GM04504 (cell line): ENCODE results near the gene VENTX.

ENCODE experiments used
- DNase-seq: peaks from one replicate; pipeline ENCODE4 v3.0.0-alpha.2; 2012; ENCODE audit warnings: low read depth

The VENTX gene

DNA sequence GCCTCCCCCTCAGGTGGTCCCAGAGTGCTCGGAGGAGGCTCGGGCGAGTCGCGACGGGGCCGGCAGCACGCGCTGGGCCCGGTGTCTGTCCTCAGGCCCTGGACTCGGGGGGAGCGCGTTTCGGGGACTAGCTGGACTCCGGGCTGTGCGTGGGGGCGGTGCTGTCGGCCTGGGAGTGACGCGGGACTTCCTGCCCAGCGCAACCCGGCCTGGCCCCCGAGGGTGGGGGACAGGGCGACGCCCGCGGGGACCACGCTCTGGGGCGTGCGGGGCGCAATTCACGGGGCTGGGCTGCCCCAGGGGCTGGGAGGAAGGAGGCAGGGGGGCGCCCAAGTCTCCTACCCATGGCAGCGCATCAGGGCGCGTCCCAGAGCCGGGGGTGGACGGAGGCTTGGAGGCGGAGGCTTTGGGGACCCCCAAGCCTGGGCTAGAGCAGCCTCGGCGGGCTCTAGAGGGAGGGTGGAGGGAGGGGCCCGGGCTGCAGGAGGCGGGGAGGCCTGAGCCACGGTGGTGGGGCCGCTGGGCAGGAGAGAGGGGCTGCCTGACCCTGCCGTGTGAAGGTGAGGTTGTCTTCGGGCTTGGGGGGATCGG lies 2.3 kb upstream of the VENTX start:
- DNase-seq: no peak

DNA sequence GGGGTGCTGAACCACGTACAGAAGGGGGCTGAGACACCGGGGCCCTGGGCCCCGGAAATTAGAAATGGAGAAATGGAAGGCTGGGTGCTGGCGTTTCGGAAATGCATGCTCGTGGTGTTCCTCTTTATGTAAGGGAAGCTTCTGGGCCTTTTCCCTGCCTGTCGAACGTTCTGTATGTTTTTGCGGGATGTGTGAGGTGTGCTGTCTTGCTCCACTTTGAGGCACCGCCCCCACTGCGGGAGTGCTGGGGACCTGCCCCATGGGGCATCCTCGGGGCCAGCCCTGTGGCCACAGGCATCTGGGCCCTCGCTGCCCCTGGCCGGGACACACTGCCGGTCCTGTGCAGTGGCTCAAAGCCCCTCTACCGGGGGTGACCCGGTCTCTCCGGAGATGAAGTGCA lies 1.7 kb upstream of the VENTX start:
- DNase-seq: no peak

DNA sequence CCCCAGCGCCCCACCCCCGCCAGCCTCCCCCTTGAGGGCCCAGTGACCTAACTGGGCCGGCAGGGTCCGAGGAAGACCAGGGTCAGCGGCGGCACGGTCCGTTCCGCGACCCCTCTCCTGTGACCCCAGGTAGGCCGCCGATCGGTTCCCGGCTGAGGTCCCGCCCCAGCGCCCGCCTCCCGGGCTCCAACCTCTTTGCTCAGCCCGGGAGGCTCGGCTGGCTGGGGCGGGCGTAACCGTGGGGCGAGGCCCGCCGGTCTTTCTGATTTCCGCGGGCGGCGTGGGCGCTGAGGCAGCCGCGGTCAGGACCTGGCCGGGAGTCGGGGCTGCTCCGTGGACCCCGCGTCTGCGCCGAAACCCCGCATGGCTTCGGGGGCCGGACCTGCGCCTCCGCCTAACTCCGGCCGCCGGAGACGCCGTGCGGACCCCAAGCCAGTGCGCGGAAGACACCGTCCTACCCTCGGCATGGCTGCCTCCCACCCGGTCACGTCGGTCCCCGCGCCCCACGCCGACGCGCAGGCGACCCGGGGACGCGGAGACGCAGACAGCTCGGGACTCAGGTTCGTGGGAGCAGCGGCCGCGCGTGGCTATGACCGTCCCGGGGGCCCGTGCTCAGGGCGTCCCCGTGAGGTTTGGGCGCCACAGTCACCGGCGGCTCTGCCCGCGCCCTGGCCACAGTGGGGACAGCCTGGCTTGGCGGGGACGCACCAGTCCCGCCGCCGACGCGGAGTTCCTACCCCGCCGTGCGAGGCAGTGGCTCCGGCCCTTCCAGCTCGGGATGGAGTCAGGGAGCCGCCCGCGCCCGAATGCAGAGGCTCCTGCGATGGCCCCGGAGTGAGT lies 1.0 kb upstream of the VENTX start:
- no peak for DNase-seq

DNA sequence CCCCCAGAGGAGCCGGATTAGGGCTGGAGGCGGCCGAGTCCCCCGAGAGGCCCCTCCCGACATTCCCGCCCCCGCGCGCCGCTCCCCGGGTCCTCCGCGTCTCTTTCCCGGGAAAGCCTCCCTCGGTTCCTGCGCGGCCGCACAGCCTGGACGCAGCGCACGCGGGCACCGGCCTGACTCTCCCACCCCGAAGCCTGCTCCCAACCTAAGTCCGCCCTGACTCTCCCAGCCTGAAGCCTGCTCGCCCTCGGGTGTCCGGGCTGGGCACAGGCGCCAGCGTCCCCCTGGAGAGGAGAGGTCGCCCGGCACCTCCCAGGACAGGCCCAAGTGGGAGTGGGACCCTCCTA lies 441 bp upstream of the VENTX start:
- no peak for DNase-seq

DNA sequence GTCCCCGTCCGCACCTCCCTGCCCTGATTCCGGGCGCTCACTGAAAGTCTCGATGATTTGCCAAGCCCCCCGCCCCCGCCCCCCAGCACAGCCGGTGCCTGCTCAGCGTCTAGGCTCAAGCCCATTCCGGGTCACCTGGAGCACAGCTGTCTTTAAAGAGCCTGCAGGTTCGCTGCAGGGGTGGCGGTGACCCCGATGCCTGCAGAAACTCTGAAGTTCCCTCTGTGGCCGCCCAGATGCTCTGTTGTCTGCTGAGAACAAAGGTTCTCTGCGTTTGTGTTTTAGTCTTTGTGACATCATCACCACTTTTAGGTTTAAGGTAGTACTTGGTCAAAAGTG lies 780 bp downstream of the VENTX start:
- DNase-seq: no peak

DNA sequence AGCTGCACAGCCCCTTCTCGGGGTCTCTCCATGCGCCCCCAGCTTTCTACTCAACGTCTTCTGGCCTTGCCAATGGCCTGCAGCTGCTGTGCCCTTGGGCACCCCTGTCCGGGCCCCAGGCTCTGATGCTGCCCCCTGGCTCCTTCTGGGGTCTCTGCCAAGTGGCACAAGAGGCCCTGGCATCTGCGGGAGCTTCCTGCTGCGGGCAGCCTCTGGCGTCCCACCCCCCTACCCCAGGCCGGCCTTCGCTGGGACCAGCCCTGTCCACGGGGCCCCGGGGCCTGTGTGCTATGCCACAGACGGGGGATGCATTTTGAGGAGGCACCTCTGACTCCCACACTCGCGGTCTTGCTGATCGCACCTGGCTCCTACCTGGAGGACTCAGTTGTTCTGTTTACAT lies 2.3 kb downstream of the VENTX start:
- DNase-seq: no peak

DNA sequence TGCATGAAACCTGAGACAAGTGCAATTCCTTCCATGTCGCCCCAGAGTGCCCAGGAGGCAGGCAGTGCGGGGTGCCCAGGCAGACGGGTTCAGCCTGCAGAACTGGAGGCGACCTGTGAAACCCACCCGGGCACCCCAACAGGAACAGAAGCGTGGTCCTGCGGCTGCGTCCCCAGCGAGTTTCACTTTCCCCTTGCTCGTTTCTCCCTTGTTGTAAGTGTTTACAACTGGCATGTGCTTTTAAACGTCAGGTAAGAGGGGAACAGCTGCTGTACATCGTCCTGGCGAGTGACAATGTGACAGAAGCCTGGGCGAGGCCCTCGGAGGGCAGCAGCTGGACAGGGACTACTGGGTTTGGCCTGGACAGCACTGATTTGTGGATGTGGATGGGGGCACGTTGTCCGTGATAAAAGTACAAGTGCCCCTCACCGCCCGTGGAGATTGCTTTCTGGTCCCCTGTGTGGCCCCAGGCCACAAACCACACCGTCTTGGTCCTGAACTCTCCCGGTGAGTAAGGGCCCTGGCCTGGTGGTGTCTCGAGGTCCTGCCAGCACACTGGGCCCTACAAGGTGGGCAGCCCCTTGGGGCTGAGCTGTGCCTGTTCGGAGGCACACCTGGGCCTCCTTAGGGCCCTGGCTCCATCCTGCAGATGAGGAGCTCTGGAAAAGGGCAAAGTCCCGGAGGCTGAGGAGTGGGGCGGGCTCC lies 4.0 kb downstream of the VENTX start:
- DNase-seq: no peak

DNA sequence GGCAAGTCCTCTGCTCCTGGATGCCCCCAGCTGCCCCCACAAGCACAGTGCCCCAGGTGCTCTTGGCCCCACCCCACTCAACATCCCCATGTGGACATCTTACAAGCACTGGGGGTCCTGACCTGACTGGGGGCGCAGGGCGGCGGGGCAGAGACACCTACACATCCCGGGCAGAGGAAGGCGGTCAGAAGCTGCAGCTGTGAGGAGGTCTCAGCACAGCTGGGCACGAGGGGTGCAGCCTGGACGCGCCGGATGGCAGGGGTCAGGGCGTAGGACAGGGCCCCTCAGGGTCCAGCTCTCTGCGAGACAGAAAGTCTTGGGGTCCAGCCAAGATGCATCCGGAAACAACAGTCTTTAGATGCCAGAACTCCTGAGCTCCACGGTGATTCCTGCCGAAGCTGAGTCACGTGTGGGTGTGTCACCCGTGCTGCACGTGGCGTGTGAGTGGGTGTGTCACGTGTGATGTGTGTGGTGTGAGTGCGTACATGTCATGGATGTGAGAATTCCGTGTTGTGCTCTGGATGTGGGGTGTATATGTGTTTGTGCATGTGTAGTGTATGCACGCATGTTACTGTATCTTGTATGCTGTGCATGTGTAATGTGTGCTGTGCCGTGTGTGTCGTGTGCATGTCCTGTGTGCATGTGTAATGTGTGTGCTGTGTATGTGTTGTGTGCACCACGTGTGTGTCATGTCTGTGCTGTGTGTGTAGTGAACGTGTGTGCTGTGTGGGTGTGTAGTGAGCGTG lies 5.1 kb downstream of the VENTX start:
- no peak for DNase-seq

DNA sequence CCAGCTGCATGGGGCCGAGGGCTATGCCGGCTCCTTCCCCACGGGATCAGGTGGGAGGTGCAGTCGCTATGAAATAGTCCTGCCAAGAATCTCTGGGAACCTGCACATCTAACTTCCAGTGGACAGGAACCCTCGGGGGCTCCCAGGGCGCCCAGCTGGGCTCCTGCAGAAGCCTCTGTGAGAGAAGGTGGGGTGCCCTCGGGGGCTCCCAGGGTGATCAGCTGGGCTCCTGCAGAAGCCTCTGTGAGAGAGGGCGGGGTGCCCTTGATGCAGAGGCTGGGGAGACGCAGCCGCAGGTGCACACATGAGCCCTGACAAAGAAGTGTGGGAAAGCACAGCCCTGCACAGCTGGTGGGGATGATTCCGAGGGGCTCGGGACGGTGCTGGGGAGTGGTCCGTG lies 5.9 kb downstream of the VENTX start:
- DNase-seq: no peak

DNA sequence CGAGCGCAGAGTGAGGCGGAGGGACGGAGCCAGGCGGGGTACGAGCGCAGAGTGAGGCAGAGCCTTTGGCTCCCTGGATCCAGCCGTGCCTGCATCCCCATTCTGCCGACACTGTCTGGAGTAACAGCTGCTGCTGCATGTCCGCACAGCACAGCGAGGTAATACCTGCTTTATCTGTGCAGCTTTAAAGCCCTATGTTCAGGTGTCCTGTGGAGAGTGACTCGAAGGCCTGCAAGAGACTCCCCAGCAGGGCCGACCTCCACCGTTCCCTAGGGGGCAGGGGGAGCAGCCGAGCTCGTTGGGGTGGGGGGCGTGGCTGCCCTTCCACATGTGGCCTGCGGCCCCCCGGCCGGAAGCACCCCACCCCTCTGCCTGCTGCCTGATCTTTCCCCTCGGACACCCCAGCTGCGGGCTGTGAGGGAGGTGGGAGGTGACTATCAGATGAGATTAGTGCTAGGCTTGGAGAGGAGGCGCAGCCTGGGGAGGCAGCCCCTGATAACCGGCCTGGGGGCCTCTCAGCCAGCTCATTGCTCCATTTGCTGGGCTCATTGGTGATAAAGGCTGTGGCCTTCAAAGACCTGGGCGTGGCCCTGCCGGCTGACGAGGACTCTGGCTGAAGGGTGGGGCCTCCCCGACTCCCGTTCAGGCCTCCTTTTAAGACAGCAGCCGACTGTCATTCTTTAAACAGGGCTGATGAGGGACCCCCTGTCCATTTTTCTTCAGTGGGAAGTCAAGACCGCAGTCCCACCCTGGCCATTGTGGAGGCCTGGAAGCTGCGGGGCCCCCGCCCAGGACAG lies 8.0 kb downstream of the VENTX start:
- DNase-seq: no peak

DNA sequence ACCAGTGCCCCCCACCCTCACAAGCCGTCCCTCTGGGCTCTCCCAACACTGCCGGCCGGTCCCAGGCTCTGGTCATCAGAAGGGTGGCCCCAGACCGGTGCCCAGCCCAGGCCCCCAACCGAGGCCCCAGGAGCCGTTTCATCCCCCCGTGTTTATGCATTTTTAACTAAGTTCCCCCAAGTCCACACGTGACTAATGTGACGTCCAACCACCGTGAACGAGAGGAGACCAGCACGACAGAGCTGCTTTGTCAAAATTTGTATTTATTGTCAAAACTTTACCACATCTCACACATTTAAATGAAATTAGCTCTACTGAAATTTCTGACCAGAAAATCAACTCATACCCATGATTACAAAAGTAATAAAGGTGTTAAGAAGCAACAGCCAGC lies 8.6 kb downstream of the VENTX start:
- DNase-seq: no peak

DNA sequence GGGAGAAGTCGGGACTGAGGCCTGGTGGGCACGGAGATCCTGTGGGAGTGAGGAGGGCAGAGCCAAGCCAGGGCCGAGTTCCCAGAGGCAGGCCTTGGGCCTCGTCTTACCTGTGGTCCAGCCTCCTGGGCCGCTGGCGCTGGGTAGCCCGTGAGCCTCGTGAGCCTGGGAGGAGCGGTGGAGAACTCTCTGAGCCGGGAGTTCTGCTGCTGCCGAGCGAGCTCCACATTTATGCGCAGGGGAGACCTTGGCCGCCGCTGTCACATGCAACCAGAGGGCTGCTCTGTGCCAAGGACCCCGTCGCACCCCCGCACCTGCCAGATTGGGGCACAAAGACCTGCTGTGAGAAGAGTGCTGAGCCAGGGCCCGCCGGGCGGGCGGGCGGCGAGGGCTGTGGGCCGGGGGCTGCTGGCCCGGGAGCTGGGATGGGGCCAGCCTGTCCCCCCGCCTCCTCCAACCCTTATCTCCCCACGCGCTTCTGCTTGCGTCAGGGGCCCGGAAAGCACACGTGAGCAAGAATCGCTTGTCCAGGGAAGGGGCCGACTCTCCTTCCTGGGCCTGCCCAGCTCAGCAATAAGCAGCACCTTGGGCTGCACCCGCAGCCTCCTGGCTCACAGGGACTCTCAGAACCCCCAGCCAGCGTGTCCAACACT lies 10.2 kb downstream of the VENTX start:
- DNase-seq: no peak

DNA sequence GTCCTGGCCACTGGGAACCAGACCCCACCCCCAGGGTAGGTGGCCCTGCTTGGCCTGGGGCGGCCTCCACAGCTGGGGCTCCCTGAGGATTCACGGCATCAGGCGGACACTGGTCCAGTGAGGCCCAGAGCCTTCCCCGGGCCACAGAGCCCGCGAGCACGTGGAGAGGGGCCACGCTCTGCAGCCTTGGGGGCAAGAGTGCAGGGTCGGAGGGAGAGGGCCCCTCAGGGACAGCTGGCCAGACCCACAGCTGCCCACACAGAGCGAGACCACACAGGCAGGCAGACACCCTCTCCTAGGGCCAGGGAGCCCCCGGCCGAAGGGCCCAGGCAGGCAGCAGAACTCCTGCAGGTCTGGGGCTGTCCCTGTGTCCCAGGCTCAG lies 10.7 kb downstream of the VENTX start:
- no peak for DNase-seq

DNA sequence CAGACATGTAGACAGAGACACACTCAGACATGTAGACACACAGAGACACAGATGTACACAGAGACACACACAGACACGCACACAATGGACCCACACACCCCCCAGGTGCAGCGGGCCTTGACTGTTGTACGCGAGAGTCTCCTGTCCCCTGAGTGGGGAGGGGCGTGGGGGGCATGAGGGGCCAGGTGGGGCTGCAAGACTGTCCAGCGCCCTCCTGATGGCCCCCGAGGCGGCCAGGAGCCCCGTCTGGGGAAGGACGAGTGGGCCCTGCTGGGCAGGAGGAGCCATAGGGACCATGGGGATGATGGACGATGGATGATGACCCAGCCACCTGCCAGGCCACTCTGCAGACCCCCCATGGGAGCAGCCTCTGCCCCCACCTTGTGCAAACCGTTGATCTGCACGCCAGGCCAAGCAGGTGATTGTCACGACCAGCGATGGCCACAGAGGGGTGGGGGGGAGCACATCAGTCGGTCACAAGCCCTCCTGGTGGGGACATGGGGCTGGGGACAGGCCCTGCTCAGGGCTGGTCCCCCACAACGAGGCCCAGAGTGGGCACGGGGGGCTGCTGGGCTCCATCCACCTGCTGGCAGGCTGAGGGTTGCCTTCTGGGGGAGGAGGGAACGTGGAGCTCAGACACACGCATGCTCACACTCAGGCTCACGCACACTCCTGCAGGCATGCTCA lies 11.6 kb downstream of the VENTX start:
- no peak for DNase-seq

DNA sequence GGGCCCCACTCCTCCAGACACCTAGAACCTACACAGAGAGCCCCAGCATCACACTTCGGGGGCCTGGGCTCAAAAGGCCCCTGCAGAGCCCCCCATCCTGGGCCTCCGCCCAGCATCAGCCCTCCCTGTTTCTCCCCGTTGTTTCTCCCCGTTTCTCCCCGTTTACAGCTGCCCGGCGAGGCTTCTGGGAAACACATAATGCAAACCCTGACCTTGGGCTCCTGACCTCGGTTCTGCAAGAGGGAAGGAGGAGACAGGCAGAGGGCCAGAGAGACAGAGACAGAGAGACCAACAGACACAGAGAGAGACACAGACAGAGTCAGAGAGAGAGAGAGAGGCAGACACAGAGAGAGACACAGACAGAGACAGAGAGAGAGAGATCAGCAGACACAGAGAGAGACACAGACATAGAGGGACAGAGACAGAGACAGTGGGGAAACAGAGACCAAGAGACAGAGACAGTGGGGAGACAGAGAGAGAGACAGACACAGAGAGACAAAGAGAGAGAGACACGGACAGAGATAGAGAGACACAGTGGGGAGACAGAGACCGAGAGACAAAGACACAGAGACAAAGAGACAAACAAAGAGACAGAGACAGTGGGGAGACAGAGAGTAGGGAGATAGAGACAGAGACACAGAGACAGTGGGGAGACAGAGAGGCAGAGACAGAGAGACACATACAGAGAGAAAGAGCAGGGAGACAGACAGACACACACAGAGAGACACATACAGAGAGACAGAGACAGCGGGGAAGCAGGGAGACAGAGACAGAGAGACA lies 12.5 kb downstream of the VENTX start:
- no peak for DNase-seq

DNA sequence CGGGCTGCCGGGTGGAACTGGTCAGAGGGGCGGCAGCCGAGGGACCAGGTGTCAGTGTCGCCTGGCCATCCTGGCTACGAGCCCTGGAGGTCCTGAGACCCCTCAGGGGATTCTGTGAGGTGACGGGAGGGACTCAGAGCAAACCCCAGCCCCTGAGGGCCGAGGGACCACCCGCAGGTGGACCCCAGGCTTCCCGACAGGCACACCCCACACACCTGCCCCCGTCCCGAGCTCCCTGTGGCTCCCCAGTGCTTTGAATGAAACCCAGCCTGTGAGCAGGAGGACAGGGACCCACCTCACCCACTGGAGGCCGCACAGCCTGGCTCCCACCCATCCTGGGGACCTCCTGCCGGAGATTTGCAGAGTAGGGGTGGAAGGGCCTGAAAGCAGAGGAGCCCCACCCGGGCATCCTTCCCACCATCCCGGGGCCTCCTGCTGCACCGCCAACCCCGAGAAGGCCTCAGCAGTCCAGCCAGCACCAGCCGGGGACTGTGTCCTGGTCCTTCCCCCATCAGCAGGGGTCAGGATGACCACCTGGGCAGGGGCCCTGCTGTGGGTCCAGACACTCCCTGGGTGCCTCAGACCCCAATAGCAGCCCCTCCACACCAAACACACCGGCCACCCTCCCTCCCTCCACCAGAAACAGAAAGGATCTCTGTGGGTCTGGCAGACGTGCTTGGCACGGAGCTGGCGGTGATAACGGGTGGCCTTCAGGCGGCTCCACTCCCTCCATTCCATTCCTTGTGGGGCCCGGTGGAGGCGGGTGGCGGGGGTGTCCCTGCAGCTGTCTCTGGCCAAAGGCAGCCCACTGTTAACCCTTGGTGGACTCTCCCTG lies 13.9 kb downstream of the VENTX start:
- DNase-seq: no peak

DNA sequence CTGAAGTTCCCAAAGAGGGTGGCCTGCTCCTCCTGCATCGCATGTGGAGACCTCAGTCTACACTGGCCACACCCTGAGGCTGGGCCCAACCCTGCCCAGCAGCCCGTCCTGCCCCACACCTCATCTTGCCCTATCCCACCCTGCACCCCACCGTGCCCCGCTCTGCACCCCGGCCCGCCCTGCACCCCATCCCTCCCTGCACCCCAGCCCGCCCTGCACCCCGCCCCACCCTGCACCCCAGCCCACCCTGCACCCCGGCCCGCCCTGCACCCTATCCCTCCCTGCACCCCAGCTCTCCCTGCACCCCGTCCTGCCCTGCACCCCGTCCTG lies 14.5 kb downstream of the VENTX start:
- DNase-seq: no peak

DNA sequence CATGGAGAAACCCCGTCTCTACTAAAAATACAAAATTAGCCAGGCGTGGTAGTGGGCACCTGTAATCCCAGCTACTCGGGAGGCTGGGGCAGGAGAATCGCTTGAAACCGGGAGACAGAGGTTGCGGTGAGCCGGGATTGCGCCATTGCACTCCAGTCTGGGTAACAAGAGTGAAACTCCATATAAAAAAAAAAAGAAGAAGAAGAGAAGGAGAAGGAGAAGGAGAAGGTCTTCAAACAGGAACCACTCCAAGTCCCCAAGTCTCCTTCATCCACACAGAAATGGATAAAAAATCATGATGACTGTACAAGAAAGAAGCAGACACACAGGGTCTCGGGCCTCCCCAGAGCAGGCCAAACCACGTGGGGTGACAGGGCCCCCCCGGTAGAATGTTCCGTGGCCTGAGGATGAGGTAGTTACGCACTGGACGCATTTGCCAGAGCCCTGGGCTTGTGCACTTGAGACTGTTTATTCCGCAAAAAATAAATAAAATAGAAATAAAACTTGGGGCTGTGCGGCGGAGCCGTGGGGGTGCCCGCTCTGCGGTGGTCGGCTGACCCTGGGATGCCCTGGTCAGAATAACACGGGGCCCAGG lies 15.8 kb downstream of the VENTX start:
- DNase-seq: no peak
